Measurements from ENCODE around the gene BMPR2.

BMPR2 gene

DNA sequence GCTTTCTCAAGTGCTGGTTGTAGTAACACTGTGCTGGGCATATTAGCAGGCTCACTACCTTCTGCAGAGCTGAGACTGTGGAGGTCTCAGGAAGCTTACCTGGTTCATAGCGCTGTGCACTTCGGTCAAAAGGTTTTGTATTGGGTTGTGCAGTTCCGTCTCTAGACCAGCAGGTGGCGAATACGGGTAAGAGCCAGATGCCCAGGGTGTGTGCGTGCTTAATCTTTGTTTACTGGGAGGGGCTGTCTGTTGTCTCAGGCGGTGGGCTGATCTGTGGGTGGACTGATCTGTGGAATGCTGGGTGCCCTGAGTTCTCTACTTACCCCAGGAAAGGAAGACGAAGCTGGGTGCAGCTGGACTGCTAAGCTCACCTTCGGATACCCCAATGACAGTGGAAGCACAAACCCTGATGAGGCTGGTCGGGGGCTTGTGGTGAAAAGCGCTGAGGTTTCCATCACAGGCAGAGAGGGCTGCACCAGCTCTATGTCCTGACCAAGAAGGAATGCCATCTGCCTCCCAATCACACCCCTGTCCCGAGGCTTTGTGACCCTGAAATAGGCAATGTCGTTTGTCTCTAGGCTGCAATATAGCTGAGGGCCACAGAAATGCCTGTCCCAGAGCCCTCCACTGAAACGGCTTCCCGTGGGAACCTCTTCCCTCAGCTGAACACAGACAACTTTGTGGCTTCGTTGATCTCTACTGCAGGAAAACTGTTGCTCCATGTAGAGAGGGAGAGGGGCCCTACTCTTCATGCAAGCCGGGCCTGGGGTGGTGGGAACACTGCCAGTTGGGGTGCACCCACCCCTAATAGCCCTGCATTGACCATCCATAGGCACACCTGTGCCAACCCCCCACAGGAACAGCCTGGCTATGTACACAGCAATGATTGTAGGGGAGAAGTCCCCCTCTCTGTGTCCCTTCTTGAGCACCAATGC, 212.8 kb downstream of the BMPR2 start:
- no peak overlapping the region for H3K27ac ChIP-seq (ENCODE audit: low read depth, low read length)
- H3K4me3 ChIP-seq (ENCODE audit: low read length): no peak overlapping the region
- DNase-seq: peak; percentile 91
- H3K36me3 ChIP-seq (ENCODE audit: control insufficient read depth, insufficient read depth, low read length): no peaks in the 10 kb centered on the region
- no peak overlapping the region for H3K4ac ChIP-seq (ENCODE audit: low read depth, low read length)
- H4K5ac ChIP-seq (ENCODE audit: low read length): no peak overlapping the region
- H3K56ac ChIP-seq (ENCODE audit: low read length): peak overlapping the region; percentile 59
- H2AK5ac ChIP-seq (ENCODE audit: low read length): no peak overlapping the region
- no peaks in the 10 kb centered on the region for H3K79me1 ChIP-seq (ENCODE audit: low read length)
- H3K9ac ChIP-seq (ENCODE audit: low read length): no peak overlapping the region
- no peaks in the 10 kb centered on the region for H3K79me2 ChIP-seq (ENCODE audit: control insufficient read depth, insufficient read depth, low read length)
- H2BK5ac ChIP-seq (ENCODE audit: low read length): no peak overlapping the region
- no peaks in the 10 kb centered on the region for H3K27me3 ChIP-seq (ENCODE audit: insufficient read depth, low read length, poor library complexity)
- H4K8ac ChIP-seq (ENCODE audit: low read depth, low read length): no peak overlapping the region
- H3K4me1 ChIP-seq (ENCODE audit: control insufficient read depth, low read depth, low read length): no peaks in the 10 kb centered on the region
- no peak overlapping the region for H3K4me2 ChIP-seq (ENCODE audit: low read length)
- no peak overlapping the region for H2BK15ac ChIP-seq (replicated peaks; ENCODE audit: low read depth)
- H3K23ac ChIP-seq (ENCODE audit: low read length): no peak overlapping the region
- WGBS (ENCODE audit: extremely low coverage, insufficient coverage, low lambda C conversion rate): no CpG with 5 or more reads among the region's 17 CpGs
- H2BK120ac ChIP-seq (ENCODE audit: low read depth, low read length): no peak overlapping the region
- H3K18ac ChIP-seq (ENCODE audit: low read length): no peak overlapping the region

DNA sequence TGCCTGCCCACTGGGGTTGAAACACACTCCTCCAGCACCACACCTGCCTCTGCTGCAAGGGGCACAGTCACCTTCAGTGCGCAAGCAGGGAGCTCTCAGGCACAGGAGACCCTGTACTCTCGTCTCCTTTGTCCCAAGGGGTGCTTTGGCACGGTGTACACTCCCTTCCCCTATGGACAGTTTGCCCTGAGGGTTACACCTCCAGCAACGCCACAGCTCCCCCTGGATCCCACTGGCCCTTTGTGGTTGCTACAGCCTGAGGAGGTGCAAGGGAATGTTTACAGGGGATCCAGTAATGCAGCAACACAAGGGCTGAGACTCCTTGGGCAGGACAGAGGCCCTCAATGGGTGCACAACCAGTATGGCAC, 213.4 kb downstream of the BMPR2 start:
- Histone ChIP-seq H3K27me3 (ENCODE audit: insufficient read depth, low read length, poor library complexity) (no peaks in the 10 kb centered on the region), H2BK120ac (ENCODE audit: low read depth, low read length) (no peak overlapping the region), H2BK15ac (replicated peaks; ENCODE audit: low read depth) (no peak overlapping the region), H3K4me1 (ENCODE audit: control insufficient read depth, low read depth, low read length) (no peaks in the 10 kb centered on the region), H4K5ac (ENCODE audit: low read length) (no peak overlapping the region), H3K36me3 (ENCODE audit: control insufficient read depth, insufficient read depth, low read length) (no peaks in the 10 kb centered on the region), H3K79me2 (ENCODE audit: control insufficient read depth, insufficient read depth, low read length) (no peaks in the 10 kb centered on the region), H3K18ac (ENCODE audit: low read length) (no peak overlapping the region), H3K56ac (ENCODE audit: low read length) (no peak overlapping the region), H4K8ac (ENCODE audit: low read depth, low read length) (no peak overlapping the region), H3K4me3 (ENCODE audit: low read length) (no peak overlapping the region), H3K4me2 (ENCODE audit: low read length) (no peak overlapping the region), H3K23ac (ENCODE audit: low read length) (no peak overlapping the region), H3K27ac (ENCODE audit: low read depth, low read length) (no peak overlapping the region), H2AK5ac (ENCODE audit: low read length) (no peak overlapping the region), H3K79me1 (ENCODE audit: low read length) (no peaks in the 10 kb centered on the region), H2BK5ac (ENCODE audit: low read length) (no peak overlapping the region), H3K9ac (ENCODE audit: low read length) (no peak overlapping the region), H3K4ac (ENCODE audit: low read depth, low read length) (no peak overlapping the region)
- no peak for DNase-seq
- no CpG with 5 or more reads among the region's 4 CpGs for WGBS (ENCODE audit: extremely low coverage, insufficient coverage, low lambda C conversion rate)

DNA sequence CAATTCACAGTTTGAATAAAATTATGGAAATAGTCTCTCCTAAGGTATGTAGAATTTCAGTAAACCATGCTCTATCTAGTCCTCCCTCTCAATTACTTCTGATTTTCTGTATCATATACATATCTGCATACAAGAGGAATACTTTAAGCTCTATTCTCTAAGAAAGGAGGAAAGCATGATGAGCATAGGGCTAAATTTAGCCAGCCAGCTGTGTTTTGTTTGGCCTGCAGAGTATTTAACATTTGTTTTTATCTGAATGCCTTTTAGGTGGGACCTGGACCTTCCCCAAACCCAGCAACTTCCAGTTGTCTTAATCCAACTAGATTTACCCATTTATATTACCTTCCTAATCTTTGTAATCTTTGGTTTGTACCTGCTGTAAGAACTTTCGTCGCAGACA, 216.4 kb downstream of the BMPR2 start:
- Histone ChIP-seq H3K79me1 (ENCODE audit: low read length) (no peaks in the 10 kb centered on the region), H3K27me3 (ENCODE audit: insufficient read depth, low read length, poor library complexity) (no peaks in the 10 kb centered on the region), H3K79me2 (ENCODE audit: control insufficient read depth, insufficient read depth, low read length) (no peaks in the 10 kb centered on the region), H3K56ac (ENCODE audit: low read length) (no peak overlapping the region), H3K4ac (ENCODE audit: low read depth, low read length) (no peak overlapping the region), H4K8ac (ENCODE audit: low read depth, low read length) (no peak overlapping the region), H3K4me1 (ENCODE audit: control insufficient read depth, low read depth, low read length) (no peaks in the 10 kb centered on the region), H3K9ac (ENCODE audit: low read length) (no peak overlapping the region), H4K5ac (ENCODE audit: low read length) (no peak overlapping the region), H2AK5ac (ENCODE audit: low read length) (no peak overlapping the region), H2BK15ac (replicated peaks; ENCODE audit: low read depth) (no peak overlapping the region), H3K36me3 (ENCODE audit: control insufficient read depth, insufficient read depth, low read length) (no peaks in the 10 kb centered on the region), H3K4me2 (ENCODE audit: low read length) (no peak overlapping the region), H3K4me3 (ENCODE audit: low read length) (no peak overlapping the region), H2BK120ac (ENCODE audit: low read depth, low read length) (no peak overlapping the region), H3K23ac (ENCODE audit: low read length) (no peak overlapping the region), H3K27ac (ENCODE audit: low read depth, low read length) (no peak overlapping the region), H2BK5ac (ENCODE audit: low read length) (no peak overlapping the region), H3K18ac (ENCODE audit: low read length) (no peak overlapping the region)
- DNase-seq: no peak
- WGBS (ENCODE audit: extremely low coverage, insufficient coverage, low lambda C conversion rate): no CpG with 5 or more reads among the region's 2 CpGs

- H3K4me1 ChIP-seq (ENCODE audit: control insufficient read depth, low read depth, low read length): no peaks in the 10 kb centered on the region
- H3K56ac ChIP-seq (ENCODE audit: low read length): no peak overlapping the region
- H3K23ac ChIP-seq (ENCODE audit: low read length): no peak overlapping the region
- H2AK5ac ChIP-seq (ENCODE audit: low read length): no peak overlapping the region
- H4K5ac ChIP-seq (ENCODE audit: low read length): no peak overlapping the region
- H2BK5ac ChIP-seq (ENCODE audit: low read length): no peak overlapping the region
- H3K36me3 ChIP-seq (ENCODE audit: control insufficient read depth, insufficient read depth, low read length): no peaks in the 10 kb centered on the region
- H2BK120ac ChIP-seq (ENCODE audit: low read depth, low read length): no peak overlapping the region
- no peak overlapping the region for H4K8ac ChIP-seq (ENCODE audit: low read depth, low read length)
- H3K4ac ChIP-seq (ENCODE audit: low read depth, low read length): no peak overlapping the region
- no peak overlapping the region for H2BK15ac ChIP-seq (replicated peaks; ENCODE audit: low read depth)
- no peak overlapping the region for H3K4me3 ChIP-seq (ENCODE audit: low read length)
- H3K9ac ChIP-seq (ENCODE audit: low read length): no peak overlapping the region
- H3K27ac ChIP-seq (ENCODE audit: low read depth, low read length): no peak overlapping the region
- no peaks in the 10 kb centered on the region for H3K27me3 ChIP-seq (ENCODE audit: insufficient read depth, low read length, poor library complexity)
- H3K79me2 ChIP-seq (ENCODE audit: control insufficient read depth, insufficient read depth, low read length): no peaks in the 10 kb centered on the region
- H3K4me2 ChIP-seq (ENCODE audit: low read length): no peak overlapping the region
- DNase-seq: no peak
- WGBS (ENCODE audit: extremely low coverage, insufficient coverage, low lambda C conversion rate): no CpG with 5 or more reads among the region's 2 CpGs
- H3K79me1 ChIP-seq (ENCODE audit: low read length): no peaks in the 10 kb centered on the region
- H3K18ac ChIP-seq (ENCODE audit: low read length): no peak overlapping the region
Measured at GRCh38 chr2:202599105-202599504, 223.0 kb downstream of the BMPR2 start.

GRCh38 chr2:202599911-202600310, 223.8 kb downstream of the BMPR2 start:
- H3K4ac ChIP-seq (ENCODE audit: low read depth, low read length): no peak overlapping the region
- no peak overlapping the region for H2AK5ac ChIP-seq (ENCODE audit: low read length)
- no peaks in the 10 kb centered on the region for H3K79me2 ChIP-seq (ENCODE audit: control insufficient read depth, insufficient read depth, low read length)
- no peak overlapping the region for H4K5ac ChIP-seq (ENCODE audit: low read length)
- no peak overlapping the region for H3K4me3 ChIP-seq (ENCODE audit: low read length)
- no peak overlapping the region for H3K4me2 ChIP-seq (ENCODE audit: low read length)
- H3K36me3 ChIP-seq (ENCODE audit: control insufficient read depth, insufficient read depth, low read length): no peaks in the 10 kb centered on the region
- H3K27me3 ChIP-seq (ENCODE audit: insufficient read depth, low read length, poor library complexity): no peaks in the 10 kb centered on the region
- H2BK5ac ChIP-seq (ENCODE audit: low read length): no peak overlapping the region
- no peak overlapping the region for H3K9ac ChIP-seq (ENCODE audit: low read length)
- no peaks in the 10 kb centered on the region for H3K4me1 ChIP-seq (ENCODE audit: control insufficient read depth, low read depth, low read length)
- no peak overlapping the region for H4K8ac ChIP-seq (ENCODE audit: low read depth, low read length)
- no peak overlapping the region for H2BK15ac ChIP-seq (replicated peaks; ENCODE audit: low read depth)
- no peak overlapping the region for H3K23ac ChIP-seq (ENCODE audit: low read length)
- H3K18ac ChIP-seq (ENCODE audit: low read length): no peak overlapping the region
- H3K27ac ChIP-seq (ENCODE audit: low read depth, low read length): no peak overlapping the region
- no CpG with 5 or more reads among the region's 4 CpGs for WGBS (ENCODE audit: extremely low coverage, insufficient coverage, low lambda C conversion rate)
- no peak overlapping the region for H2BK120ac ChIP-seq (ENCODE audit: low read depth, low read length)
- H3K56ac ChIP-seq (ENCODE audit: low read length): no peak overlapping the region
- H3K79me1 ChIP-seq (ENCODE audit: low read length): no peaks in the 10 kb centered on the region
- DNase-seq: no peak

DNA sequence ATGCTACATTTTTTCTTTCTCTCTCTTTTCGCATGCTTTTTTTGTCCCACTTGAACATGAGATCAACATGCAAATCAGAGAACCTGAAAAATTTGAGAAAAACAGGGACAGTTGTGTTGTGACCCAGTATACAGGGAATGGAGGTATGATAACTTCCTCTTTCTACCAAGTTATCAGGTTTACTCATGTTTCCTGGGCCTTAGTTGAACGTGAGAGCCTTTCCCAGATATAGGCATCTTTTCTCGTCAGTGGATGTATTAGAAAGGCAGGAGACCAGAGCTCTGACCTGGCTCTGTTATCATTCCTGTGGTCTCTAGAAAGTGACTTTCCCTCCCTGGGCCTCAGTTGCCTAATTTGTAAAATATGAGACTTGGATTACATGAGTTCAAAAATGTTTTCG, 228.6 kb downstream of the BMPR2 start:
- Histone ChIP-seq H3K79me1 (ENCODE audit: low read length) (no peaks in the 10 kb centered on the region), H3K4me2 (ENCODE audit: low read length) (no peak overlapping the region), H2BK15ac (replicated peaks; ENCODE audit: low read depth) (no peak overlapping the region), H3K79me2 (ENCODE audit: control insufficient read depth, insufficient read depth, low read length) (no peaks in the 10 kb centered on the region), H3K4ac (ENCODE audit: low read depth, low read length) (no peak overlapping the region), H3K18ac (ENCODE audit: low read length) (no peak overlapping the region), H4K8ac (ENCODE audit: low read depth, low read length) (no peak overlapping the region), H2BK5ac (ENCODE audit: low read length) (no peak overlapping the region), H3K27me3 (ENCODE audit: insufficient read depth, low read length, poor library complexity) (no peaks in the 10 kb centered on the region), H3K56ac (ENCODE audit: low read length) (no peak overlapping the region), H3K9ac (ENCODE audit: low read length) (no peak overlapping the region), H4K5ac (ENCODE audit: low read length) (no peak overlapping the region), H3K27ac (ENCODE audit: low read depth, low read length) (no peak overlapping the region), H3K23ac (ENCODE audit: low read length) (no peak overlapping the region), H3K4me1 (ENCODE audit: control insufficient read depth, low read depth, low read length) (no peaks in the 10 kb centered on the region), H3K36me3 (ENCODE audit: control insufficient read depth, insufficient read depth, low read length) (no peaks in the 10 kb centered on the region), H2AK5ac (ENCODE audit: low read length) (no peak overlapping the region), H2BK120ac (ENCODE audit: low read depth, low read length) (no peak overlapping the region), H3K4me3 (ENCODE audit: low read length) (no peak overlapping the region)
- no CpG with 5 or more reads among the region's 4 CpGs for WGBS (ENCODE audit: extremely low coverage, insufficient coverage, low lambda C conversion rate)
- DNase-seq: no peak

All from mesendoderm (in vitro differentiated cells).